HG03095 (cell line): ENCODE data around the gene GLI1.
"Not testable (repeated sequence)": the region's sequence is repeated elsewhere in the genome, so short reads cannot be mapped to it uniquely, and the experiment has no call there.

Experiments
- ATAC-seq: cut with Tn5 transposase; IDR thresholded peaks from one replicate; pipeline ENCODE4 v1.9.1; 2021; ENCODE audit warnings: moderate library complexity; ENCODE audit not compliant: unreplicated experiment

The GLI1 gene

GRCh38 chr12:57441393-57441792 is 18.2 kb upstream of the GLI1 start:
- not testable (repeated sequence) for ATAC-seq

- no peak for ATAC-seq
Measured at GRCh38 chr12:57441846-57442427, 17.6 kb upstream of the GLI1 start.

DNA sequence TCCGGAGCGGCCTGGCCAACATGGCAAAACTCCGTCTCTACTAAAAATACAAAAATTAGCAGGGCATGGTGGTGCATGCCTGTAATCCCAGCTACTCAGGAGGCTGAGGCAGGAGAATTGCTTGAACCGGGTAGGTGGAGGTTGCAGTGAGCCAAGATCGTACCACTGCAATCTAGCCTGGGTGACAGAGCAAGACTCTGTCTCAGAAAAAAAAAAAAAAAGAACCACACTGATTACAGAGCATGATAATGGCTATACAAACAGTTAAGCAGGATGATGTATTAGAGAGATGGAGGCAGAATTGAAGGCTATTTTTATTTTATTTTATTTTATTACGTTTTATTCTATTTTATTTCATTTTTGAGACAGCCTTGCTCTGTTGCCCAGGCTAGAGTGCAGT is 15.2 kb upstream of the GLI1 start:
- ATAC-seq, result not testable (repeated sequence)

- no peak for ATAC-seq
Measured at GRCh38 chr12:57444744-57445143, 14.8 kb upstream of the GLI1 start.

DNA sequence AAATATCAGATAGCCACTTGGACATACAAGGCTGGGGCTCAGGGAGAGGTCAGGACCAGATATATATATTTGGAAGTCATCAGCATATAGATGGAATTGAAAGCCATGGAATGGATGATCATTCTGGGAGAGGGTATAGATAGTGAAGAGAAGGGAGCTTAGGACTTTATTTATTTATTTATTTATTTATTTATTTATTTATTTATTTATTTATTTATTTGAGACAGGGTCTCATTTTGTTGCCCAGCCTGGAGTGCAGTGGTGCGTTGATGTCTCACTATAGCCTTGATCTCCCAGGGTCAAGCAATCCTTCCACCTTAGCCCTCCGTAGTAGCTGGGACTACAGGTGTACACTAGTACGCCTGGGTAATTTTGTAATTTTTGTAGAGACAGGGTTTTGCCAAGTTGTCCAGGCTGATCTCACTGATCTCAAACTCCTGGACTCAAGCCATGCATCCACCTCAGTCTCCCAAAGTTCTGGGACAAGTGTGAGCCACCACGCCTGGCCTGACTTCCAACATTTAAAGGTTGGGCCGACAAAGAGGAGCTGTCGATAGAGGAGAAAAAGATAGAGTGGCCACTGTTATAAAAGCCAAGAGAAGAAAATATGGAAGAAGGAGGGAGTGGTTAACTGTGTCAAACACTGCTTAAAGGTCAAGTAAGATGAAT is 13.2 kb upstream of the GLI1 start:
- no peak for ATAC-seq

- no peak for ATAC-seq
Measured at GRCh38 chr12:57448669-57449068, 10.9 kb upstream of the GLI1 start.

DNA sequence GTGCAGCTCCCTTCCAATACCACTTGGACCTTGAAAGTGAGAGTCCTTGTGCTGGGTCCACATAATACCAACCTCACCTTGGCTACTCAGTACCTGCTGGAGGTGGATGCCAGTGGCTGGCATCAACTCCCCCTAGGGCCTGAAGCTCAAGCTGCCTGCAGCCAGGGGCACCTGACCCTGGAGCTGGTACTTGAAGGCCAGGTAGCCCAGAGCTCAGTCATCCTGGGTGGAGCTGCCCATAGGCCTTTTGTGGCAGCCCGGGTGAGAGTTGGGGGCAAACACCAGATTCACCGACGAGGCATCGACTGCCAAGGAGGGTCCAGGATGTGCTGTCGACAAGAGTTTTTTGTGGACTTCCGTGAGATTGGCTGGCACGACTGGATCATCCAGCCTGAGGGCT is 10.2 kb upstream of the GLI1 start:
- ATAC-seq, result no peak

DNA sequence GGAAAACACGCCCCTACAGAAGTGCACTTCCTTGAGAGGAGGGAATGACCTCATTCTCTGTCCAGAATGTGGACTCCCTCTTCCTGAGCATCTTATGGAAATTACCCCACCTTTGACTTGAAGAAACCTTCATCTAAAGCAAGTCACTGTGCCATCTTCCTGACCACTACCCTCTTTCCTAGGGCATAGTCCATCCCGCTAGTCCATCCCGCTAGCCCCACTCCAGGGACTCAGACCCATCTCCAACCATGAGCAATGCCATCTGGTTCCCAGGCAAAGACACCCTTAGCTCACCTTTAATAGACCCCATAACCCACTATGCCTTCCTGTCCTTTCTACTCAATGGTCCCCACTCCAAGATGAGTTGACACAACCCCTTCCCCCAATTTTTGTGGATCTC is 9.5 kb upstream of the GLI1 start:
- no peak for ATAC-seq

DNA sequence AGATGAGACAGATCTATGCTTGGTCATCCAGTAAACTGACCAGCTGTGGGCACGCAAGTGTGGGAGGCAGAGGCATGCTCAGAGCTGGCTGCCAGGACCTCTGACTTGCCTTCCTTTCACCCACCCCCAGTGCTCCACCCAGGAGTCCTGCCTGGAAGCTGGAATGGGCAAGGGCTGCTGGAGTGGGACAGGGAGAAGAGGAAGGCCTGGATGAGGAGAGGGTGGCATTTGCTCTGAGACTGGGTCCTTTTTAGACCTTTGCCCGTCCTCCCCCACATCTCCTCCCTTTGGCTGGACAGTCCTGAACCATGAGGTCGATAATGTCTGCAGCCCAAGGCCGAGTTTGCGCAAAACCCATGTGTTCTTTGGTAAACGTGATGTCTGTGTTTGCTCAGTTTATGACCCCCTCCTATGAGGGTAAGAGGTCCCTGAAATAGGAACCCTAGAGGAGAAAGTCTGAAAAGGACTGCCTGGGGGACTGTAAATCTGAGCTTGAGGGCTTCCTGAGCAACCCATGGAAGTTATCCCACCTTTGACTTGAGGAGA is 8.3 kb upstream of the GLI1 start:
- ATAC-seq, result no peak

DNA sequence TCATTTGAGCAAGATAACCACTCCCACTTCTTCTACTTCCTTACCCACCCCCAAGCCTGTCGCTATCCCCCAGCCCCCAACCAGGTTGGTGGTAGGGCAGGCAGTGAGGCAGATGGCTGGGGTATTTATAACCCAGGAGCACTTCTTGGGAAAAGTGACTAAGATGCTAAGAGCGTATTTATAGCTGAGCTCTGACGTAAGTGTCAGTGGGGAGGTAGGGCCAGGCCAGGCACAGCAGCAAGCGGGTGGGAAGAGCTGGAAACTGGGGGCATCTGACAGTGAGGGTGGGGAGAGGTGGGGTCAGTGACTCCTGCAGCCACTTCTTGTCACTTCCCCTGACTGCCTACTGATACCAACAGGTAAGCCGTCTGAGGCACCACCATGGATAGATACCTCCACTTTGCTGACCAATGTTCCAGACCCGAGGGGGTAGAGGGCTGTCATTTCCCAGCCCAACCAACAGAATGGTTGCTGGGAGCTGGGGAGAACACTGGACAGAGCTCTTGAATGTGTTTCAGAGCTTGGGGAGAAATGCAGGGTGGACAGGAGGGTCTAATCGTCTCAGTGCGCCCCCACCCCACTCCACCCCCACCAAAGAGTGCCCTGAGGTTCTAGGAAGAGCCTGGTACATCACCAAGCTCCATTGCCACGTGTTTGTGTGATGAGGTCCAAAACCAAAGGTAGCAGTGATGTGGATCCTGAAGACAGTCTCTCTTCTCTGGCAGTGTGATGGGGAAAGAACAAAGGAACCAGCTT is 7.2 kb upstream of the GLI1 start:
- no peak for ATAC-seq

- no peak for ATAC-seq
Measured at GRCh38 chr12:57452937-57453509, 6.6 kb upstream of the GLI1 start.

DNA sequence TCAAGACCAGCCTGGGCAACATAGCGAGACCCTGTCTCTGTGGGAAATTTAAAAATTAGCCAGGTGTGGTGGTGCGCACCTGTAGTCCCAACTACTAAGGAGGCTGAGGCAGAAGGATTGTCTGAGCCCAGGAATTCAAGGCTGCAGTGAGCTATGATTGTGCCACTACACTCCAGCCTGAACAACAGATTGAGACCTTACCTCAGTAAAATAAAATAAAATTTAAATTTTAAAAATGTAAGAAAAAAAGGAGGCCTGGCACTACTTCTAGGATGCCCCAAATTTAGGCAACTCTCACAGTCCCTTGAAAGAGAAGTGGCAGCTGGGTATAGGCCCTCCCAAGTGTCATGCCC is 5.4 kb upstream of the GLI1 start:
- no peak for ATAC-seq

DNA sequence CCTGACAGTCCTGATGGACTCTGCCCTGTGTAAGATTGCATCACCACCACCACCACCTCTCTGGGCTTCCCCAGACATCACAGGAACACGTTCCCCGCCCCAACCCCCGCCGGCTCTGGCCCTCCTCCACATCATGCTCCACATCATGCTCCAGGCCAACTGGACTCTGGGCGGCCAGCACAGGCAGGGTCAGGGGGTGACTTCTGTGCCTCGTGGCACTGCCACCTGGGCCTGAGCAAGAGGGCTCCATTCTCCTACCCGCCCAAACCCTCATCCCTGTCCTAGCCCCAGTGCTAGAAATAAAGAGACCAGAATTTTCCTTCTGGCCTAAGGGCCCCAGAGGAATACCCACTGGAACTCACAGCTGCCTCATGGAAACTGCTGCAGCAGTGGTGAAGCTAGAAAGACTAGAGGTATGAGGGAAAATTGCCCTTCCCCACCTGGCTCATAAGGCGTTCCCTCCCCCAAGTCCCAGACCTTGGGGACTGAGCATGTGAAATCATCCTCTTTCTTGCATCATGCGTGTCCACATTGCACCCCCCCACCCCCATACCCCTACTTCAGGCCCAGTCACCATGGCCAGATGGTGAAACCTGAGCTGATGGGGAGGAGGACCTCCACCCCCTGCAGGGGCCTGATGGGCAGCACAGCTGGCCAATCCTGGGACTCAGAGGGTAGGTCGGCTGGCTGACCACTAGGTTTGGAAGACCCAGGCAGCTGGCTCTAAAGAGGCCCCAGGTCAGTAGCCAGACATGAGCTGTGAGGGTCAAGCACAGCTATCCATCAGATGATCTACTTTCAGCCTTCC is 4.8 kb upstream of the GLI1 start, which contains the start of gene INHBE:
Gene INHBE (plus strand): TSS at position 742 of the 808 bp plus-strand sequence. CDS start 230 bp downstream, outside the sequence.
- no peak for ATAC-seq

DNA sequence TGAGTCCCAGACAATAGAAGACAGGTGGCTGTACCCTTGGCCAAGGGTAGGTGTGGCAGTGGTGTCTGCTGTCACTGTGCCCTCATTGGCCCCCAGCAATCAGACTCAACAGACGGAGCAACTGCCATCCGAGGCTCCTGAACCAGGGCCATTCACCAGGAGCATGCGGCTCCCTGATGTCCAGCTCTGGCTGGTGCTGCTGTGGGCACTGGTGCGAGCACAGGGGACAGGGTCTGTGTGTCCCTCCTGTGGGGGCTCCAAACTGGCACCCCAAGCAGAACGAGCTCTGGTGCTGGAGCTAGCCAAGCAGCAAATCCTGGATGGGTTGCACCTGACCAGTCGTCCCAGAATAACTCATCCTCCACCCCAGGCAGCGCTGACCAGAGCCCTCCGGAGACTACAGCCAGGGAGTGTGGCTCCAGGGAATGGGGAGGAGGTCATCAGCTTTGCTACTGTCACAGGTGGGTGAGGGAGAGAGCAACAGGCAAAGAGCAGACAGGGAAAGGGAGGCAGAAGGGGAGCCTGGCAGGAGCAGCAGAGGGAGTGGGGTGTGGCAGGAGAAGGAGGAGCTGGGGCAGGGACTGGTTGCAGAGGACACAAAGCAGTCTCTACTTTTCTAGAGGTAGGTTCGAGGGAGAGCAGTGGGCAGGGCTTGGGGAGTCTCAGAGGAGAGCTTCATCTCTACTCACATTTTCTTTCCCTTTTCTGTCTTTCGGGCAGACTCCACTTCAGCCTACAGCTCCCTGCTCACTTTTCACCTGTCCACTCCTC is 4.0 kb upstream of the GLI1 start:
- ATAC-seq, result no peak

DNA sequence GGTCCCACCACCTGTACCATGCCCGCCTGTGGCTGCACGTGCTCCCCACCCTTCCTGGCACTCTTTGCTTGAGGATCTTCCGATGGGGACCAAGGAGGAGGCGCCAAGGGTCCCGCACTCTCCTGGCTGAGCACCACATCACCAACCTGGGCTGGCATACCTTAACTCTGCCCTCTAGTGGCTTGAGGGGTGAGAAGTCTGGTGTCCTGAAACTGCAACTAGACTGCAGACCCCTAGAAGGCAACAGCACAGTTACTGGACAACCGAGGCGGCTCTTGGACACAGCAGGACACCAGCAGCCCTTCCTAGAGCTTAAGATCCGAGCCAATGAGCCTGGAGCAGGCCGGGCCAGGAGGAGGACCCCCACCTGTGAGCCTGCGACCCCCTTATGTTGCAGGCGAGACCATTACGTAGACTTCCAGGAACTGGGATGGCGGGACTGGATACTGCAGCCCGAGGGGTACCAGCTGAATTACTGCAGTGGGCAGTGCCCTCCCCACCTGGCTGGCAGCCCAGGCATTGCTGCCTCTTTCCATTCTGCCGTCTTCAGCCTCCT is 3.4 kb upstream of the GLI1 start:
- ATAC-seq, result no peak

GRCh38 chr12:57456737-57457490 is 2.7 kb upstream of the GLI1 start:
- ATAC-seq, result no peak

GRCh38 chr12:57458665-57459054 is 925 bp upstream of the GLI1 start:
- ATAC-seq, result no peak

GRCh38 chr12:57459055-57459749 is 383 bp upstream of the GLI1 start:
- ATAC-seq, result peak; percentile 52

GRCh38 chr12:57460468-57460784 is 841 bp downstream of the GLI1 start:
- no peak for ATAC-seq
